ENCODE data around the gene ITPR1. TPM values are rescaled to one million over a fixed set of nuclear protein-coding genes. Genes with fewer than 3 reads are reported as not detected.

The ITPR1 gene
- total and polyA plus RNA-seq, 2 of the 4 experiments (the other 2 are of a cell fraction), result 1.8 to 5.7 TPM

GRCh38 chr3:4681301-4681700 lies 188.2 kb downstream of the ITPR1 start:
- intact Hi-C loops (cut with micrococcal nuclease), result no loop called here
- Histone ChIP-seq H2BK120ac (ENCODE audit: low read depth, low read length) (no peak overlapping the region), H3K18ac (ENCODE audit: low read depth, low read length) (no peak overlapping the region), H2AK5ac (ENCODE audit: low read depth, low read length) (no peak overlapping the region), H3K4ac (ENCODE audit: low read depth, low read length) (no peak overlapping the region), H2AFZ (replicated peaks; ENCODE audit: low read length, poor library complexity) (no peak overlapping the region), H3K27ac (ENCODE audit: insufficient read depth, low read length) (no peak overlapping the region), H2BK5ac (ENCODE audit: low read depth, low read length, poor library complexity, severe bottlenecking) (peak overlapping the region; percentile 32), H3K79me1 (ENCODE audit: low read depth in 1 of 2, low read length in 2 of 2) (no peaks in the 10 kb centered on the region), H4K5ac (ENCODE audit: low read depth, low read length) (no peak overlapping the region), H4K91ac (ENCODE audit: insufficient read depth, low read depth, low read length) (no peak overlapping the region), H3K27me3 (ENCODE audit: control insufficient read depth, insufficient read depth, low read length) (no peaks in the 10 kb centered on the region), H3K9me3 (ENCODE audit: control insufficient read depth, insufficient read depth, low read length) (no peaks in the 10 kb centered on the region), H3K9ac (ENCODE audit: low read depth, low read length) (no peak overlapping the region), H2AK9ac (replicated peaks; ENCODE audit: low read depth, low read length, poor library complexity) (no peak overlapping the region), H3K9me1 (ENCODE audit: insufficient read depth, low read length) (peaks cover 8% of the 10 kb centered on the region; the same call in 1 of the 2 replicates), H3K14ac (replicated peaks; ENCODE audit: low read depth, low read length) (0 out of 2 replicates have a peak overlapping the region, but pooled peaks have one; percentile 48), H3K4me1 (ENCODE audit: control insufficient read depth, insufficient read depth, low read length) (peaks cover 3% of the 10 kb centered on the region), H2BK20ac (ENCODE audit: low read depth, low read length) (no peak overlapping the region; the same call in 1 of the 2 replicates), H3K23ac (ENCODE audit: low read depth, low read length) (no peak overlapping the region; the same call in 1 of the 2 replicates), H3K36me3 (ENCODE audit: control insufficient read depth, insufficient read depth, low read length) (peaks cover 3% of the 10 kb centered on the region; the same call in 1 of the 2 replicates), H4K20me1 (ENCODE audit: insufficient read depth, low read length) (no peaks in the 10 kb centered on the region), H2BK15ac (ENCODE audit: low read depth, low read length) (no peak overlapping the region), H3K4me3 (ENCODE audit: insufficient read depth, low read depth, low read length) (no peak overlapping the region), H3K4me2 (ENCODE audit: low read depth, low read length) (no peak overlapping the region), H4K8ac (ENCODE audit: low read depth in 2 of 2, low read length in 2 of 2) (no peak overlapping the region), H3K56ac (ENCODE audit: extremely low read depth, insufficient read depth, low read length) (no peak overlapping the region)
- in situ Hi-C loops (cut with MboI; ENCODE audit: low sequenced_read_pairs), result no loop called here
- dilution Hi-C loops (cut with HindIII; ENCODE audit: low sequenced_read_pairs, unreplicated experiment), result no loop called here
- DNase-seq, result no peak
- BruUV-seq (replicated peaks), result no TSS peak
- TF ChIP-seq BHLHE40 (IDR thresholded peaks at IDR 0.05; ENCODE audit: low read depth, low read length) (no peak), CTCF (conservative IDR thresholded peaks at IDR 0.05; ENCODE audit: low read depth, low read length) (no peak), FOS (IDR thresholded peaks at IDR 0.05; ENCODE audit: low read depth, low read length) (no peak), MXI1 (IDR thresholded peaks at IDR 0.05; ENCODE audit: borderline replicate concordance, low read depth, low read length) (no peak), MAZ (IDR thresholded peaks at IDR 0.05; ENCODE audit: borderline replicate concordance, low read depth, low read length) (no peak), RCOR1 (IDR thresholded peaks at IDR 0.05; ENCODE audit: insufficient replicate concordance, low read length) (no peak), CHD1 (IDR thresholded peaks at IDR 0.05; ENCODE audit: low read depth, low read length) (no peak), SMC3 (IDR thresholded peaks at IDR 0.05; ENCODE audit: low read depth, low read length) (no peak), USF2 (IDR thresholded peaks at IDR 0.05; ENCODE audit: low read depth, low read length) (no peak), RAD21 (IDR thresholded peaks at IDR 0.05; ENCODE audit: low read length) (no peak)
- peak; percentile 22; the same call in 1 of the 2 replicates for ATAC-seq (ENCODE audit: low read depth)
- ChIA-PET CTCF (interaction anchor here (3.3 kb wide), 1 partner anchor 30 kb away, joined by 11 read pairs; no protein-coding TSS in a partner anchor), POLR2A (ENCODE audit: unreplicated experiment) (no interaction called here)
